Brain microvascular endothelial cell (primary cell): ENCODE measurements around the gene CHAF1B.
A peak's percentile ranks its signal among the peaks of the same experiment; 100 is the strongest.

Experiments
- DNase-seq: peaks from one replicate; pipeline ENCODE4 v3.0.0-alpha.2; 2020
- H3K27ac ChIP-seq: fragments of 250-450 bp; sonication (Bioruptor Pico); 2 replicates; pipeline ENCODE4 v1.5.1; 2020; ENCODE audit warnings: mild to moderate bottlenecking, moderate library complexity
- H3K27me3 ChIP-seq: fragments of 250-450 bp; sonication (Bioruptor Pico); replicated peaks from 2 replicates; pipeline ENCODE4 v1.5.1; 2020; ENCODE audit warnings: mild to moderate bottlenecking
- H3K36me3 ChIP-seq: fragments of 250-450 bp; sonication (Bioruptor Pico); replicated peaks from 2 replicates; pipeline ENCODE4 v1.5.1; 2020; ENCODE audit warnings: mild to moderate bottlenecking
- H3K4me3 ChIP-seq: 2 replicates; pipeline ENCODE4 v1.5.1; 2011; ENCODE audit warnings: low read depth, mild to moderate bottlenecking, control low read depth, low read length, moderate library complexity
- in situ Hi-C: cut with HindIII; loops from 2 replicates; pipeline ENCODE4 v1.10.0; 2017; ENCODE audit warnings: low sequenced_read_pairs, low pct_ligation_motif_present
- TF ChIP-seq, protein P1 (sequence below): IDR thresholded peaks from 2 replicates; pipeline ENCODE4 v1.5.1; 2011; ENCODE audit warnings: low read depth, mild to moderate bottlenecking, moderate library complexity, low read length, control low read depth, inconsistent platforms; ENCODE audit errors: missing control alignments

CHAF1B gene

DNA sequence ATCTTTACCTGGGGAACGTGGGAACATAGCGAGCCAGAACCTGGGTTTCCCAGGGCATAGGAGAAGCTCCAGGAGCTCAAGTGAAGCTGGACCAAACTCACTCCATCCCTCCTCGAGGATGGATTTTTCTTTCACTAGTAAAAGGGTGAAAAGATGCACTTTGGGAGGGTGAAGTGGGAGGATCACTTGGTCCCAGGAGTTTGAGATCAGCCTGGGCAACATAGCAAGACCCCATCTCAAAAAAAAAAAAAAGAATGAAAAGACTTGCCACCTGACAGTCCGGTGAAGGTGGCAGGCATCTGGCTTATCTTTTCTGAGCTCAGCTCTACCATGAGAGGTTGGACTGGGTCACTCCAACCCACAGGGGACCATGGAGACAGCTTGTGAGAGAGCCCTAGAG is 42.3 kb downstream of the CHAF1B start:
- no peak overlapping the region for H3K4me3 ChIP-seq
- TF ChIP-seq, protein P1, sequence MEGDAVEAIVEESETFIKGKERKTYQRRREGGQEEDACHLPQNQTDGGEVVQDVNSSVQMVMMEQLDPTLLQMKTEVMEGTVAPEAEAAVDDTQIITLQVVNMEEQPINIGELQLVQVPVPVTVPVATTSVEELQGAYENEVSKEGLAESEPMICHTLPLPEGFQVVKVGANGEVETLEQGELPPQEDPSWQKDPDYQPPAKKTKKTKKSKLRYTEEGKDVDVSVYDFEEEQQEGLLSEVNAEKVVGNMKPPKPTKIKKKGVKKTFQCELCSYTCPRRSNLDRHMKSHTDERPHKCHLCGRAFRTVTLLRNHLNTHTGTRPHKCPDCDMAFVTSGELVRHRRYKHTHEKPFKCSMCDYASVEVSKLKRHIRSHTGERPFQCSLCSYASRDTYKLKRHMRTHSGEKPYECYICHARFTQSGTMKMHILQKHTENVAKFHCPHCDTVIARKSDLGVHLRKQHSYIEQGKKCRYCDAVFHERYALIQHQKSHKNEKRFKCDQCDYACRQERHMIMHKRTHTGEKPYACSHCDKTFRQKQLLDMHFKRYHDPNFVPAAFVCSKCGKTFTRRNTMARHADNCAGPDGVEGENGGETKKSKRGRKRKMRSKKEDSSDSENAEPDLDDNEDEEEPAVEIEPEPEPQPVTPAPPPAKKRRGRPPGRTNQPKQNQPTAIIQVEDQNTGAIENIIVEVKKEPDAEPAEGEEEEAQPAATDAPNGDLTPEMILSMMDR, result no peak
- in situ Hi-C loops, result no loop called here
- no peak overlapping the region for H3K27ac ChIP-seq
- no peaks in the 10 kb centered on the region for H3K36me3 ChIP-seq
- DNase-seq, result no peak
- no peaks in the 10 kb centered on the region for H3K27me3 ChIP-seq

- TF ChIP-seq, protein P1, result no peak
- H3K27ac ChIP-seq, result peak overlapping the region; percentile 99
- in situ Hi-C loops, result no loop called here
- DNase-seq, result no peak
- no peak overlapping the region for H3K4me3 ChIP-seq
- no peaks in the 10 kb centered on the region for H3K27me3 ChIP-seq
- no peaks in the 10 kb centered on the region for H3K36me3 ChIP-seq
Observed at GRCh38 chr21:36428761-36429432, 43.7 kb downstream of the CHAF1B start.

DNA sequence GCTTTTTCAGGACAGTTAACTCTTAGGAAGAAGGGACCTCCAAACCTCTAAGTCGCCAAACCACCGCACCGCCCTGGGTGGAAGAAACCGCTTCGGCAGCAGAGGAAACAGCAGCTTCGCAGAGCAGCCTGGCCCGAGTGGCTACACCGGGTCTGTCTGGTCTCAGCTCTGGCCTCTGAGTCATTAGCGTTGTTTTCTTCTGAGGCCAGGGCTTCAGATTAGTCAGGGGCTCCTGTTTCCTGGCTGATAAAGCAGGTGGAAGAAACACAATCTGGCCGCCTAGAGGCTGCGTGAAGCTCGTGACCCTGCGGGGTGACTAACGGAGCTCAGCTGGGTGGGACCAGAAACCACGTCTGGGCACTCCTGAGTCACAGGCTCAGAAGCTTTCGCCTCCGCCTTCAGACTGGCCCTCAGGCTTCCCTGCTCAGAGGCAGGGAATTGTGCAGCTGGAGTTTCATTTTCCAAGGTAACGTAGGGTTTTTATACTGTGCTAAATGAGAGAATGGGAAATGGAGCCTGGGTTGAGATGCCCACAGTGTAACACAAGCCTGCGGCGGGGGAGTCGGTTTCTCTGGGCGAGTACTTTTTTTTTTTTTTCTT is 44.9 kb downstream of the CHAF1B start:
- peak overlapping the region; percentile 99 for H3K27ac ChIP-seq
- in situ Hi-C loops, result no loop called here
- DNase-seq, result peak; percentile 100
- no peaks in the 10 kb centered on the region for H3K27me3 ChIP-seq
- no peaks in the 10 kb centered on the region for H3K36me3 ChIP-seq
- H3K4me3 ChIP-seq, result peak overlapping the region; percentile 44
- TF ChIP-seq, protein P1, result peak; percentile 36

- DNase-seq, result peak; percentile 51
- peak overlapping the region; percentile 42 for H3K4me3 ChIP-seq
- TF ChIP-seq, protein P1, result no peak
- in situ Hi-C loops, result no loop called here
- peak overlapping the region; percentile 99 for H3K27ac ChIP-seq
- no peaks in the 10 kb centered on the region for H3K27me3 ChIP-seq
- no peaks in the 10 kb centered on the region for H3K36me3 ChIP-seq
Observed at GRCh38 chr21:36430841-36431240, 45.6 kb downstream of the CHAF1B start.

GRCh38 chr21:36431252-36431651 is 46.1 kb downstream of the CHAF1B start:
- in situ Hi-C loops, result no loop called here
- H3K36me3 ChIP-seq, result no peaks in the 10 kb centered on the region
- H3K27ac ChIP-seq, result peak overlapping the region; percentile 99
- H3K27me3 ChIP-seq, result no peaks in the 10 kb centered on the region
- TF ChIP-seq, protein P1, result no peak
- H3K4me3 ChIP-seq, result no peak overlapping the region
- DNase-seq, result no peak
